ENCODE results near the gene CDC42BPA.

Gene CDC42BPA

DNA sequence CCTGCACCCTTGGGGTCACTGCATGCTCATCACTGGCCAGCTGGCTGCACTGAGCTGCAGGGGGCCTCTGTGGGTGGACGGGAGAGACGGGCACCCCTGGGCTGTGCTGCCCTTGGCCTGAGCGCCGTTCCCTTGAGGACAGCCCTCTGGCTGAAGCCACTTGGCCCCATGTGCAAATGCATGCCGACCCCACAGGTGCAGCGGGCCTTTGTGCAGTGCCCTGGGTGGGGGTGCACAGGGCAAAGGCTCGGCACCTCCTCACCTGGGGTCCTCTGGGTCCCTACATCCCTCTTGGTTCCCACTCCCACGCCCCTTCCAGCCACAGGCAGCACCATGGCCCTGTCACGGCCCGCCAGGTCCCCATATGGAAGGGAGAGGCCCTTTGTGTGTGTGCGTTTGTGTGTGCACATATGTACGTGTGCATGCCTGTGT lies 336.9 kb downstream of the CDC42BPA start:
- no peak for DNase-seq (ENCODE audit: low read depth, low spot score)

DNA sequence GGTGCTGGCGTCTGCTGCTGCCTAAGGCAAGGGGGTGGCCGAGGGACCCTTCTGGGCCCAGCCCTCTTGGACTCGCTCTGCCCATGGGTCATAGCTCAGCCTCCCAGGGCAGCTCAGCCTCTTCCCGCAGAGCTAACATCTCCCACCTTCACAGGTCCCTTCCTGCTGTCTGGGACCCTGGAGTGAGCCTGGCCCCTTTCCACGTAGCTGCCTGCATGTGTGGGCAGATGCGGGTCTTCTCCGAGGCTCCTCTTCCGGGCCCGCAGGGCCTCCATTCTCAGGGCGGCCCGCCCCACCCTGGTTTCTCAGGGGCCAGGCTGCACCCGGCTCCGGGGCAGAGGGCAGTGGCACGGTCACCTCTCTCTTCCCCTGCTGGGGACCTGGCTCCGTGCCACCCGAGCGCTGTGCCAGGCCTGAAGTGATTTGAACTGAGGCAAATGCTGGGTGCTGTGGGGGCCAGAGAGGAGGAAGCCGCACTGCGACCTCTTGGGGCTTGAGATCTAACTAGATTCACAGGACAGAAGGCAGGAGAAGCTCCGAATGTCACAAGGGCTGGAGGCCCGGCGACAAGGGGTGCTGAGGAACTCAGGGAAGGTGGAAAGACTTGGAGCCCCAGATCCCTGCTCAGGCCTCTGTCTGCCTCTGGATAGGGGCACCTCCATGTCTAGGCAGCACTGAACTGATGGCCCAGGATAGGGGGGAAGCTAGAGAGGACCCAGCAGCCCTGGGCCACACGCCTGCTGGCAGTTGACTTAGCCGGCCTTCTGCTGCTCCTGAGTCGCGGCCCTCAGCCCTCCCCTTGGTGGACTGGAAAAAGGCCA lies 337.5 kb downstream of the CDC42BPA start:
- no peak for DNase-seq (ENCODE audit: low read depth, low spot score)

DNA sequence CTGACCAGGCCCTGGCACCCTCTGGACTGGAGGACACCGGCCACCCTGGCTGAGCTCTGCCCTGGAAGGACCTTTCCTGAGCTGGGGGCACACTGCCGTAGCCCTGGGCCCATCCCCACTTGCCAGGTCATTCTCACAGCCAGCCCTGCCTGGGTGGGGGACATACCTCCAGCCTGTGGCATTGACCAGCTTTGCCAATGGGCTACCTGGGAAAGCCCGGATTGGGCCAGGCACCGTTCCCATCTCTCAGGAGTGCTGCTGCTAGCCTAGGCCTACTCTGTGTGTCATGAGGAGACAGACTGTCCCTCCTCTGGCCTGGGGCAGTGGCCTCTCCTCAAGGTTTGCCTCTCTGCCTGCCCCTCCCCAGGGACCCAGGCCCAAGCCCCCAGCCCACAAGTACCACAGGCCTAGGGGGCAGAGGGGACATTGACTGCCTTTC lies 338.2 kb downstream of the CDC42BPA start:
- no peak for DNase-seq (ENCODE audit: low read depth, low spot score)

DNA sequence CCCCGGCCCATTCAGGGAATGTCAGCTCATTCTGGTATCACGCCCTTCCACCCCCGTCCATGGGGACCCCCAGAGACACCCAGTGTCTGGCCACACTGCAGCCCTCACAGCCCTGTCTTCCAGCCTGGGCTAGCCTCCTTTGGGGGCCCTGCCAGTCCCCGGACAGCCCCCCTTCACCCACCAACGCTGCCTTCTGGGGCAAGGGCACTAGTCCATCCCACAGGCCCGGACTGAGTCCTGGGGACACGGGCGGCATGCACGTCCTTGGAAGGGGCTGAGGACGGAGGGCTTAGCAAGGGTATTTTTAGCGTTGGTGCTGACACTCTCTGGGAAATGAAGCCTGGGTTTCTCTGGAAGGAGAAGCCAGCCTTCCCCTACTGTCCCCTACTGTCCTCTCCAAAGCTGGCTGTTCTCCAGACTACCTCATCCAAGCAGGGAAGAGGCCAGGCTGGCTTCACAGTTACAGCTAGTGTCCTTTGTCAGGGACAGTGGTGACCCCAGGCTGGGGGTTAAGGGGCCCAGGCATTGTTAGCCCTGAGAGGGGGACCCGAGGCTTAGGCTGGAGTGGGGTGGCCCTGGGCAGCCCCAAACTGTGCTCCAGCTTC lies 338.7 kb downstream of the CDC42BPA start:
- no peak for DNase-seq (ENCODE audit: low read depth, low spot score)

DNA sequence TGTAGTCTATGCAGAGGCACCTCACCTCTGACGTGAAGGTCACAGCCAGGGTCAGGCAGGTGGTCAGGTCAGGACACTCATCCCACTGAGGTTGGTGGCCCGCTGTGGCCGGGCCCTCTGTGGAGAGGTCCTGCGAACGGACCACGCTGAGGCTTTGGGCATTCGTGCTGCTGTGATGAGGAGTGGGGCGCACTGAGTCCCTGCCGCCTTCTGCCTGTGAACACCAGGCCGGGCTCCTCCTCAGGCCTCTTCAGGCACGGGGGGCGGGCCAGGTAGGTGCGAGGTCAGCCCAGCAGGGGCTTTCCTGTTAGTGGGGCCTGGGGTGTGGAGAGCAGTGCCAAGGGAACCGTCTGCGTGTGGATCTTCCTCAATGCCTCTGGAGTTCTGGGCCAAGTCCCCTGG lies 339.2 kb downstream of the CDC42BPA start:
- no peak for DNase-seq (ENCODE audit: low read depth, low spot score)

DNA sequence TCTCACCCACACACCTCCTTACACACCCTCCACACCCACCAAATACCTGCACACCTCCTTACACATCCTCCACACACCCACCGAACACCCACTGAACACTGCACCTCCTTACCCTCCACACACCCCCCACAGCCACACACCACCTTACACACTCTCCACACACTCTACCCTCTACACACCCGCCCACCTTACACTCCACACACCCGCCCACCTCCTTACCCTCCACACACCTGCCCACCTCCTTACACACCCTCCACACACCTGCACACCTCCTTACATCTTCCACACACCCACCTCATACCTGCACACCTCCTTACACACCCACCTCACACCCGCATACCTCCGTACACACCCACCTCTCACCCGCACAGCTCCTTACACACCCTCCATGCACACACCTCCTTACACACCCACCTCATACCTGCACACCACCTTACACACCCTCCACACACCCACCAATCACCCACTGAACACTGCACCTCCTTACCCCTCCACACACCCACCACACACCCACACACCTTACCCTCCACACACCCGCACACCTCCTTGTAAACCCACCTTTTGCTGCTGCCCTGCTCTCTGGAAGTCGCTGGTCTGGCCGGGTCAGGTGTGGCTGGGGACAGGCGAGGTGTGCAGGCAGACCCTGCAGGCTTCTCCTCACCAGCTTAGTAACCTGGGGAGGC lies 339.7 kb downstream of the CDC42BPA start:
- no peak for DNase-seq (ENCODE audit: low read depth, low spot score)

DNA sequence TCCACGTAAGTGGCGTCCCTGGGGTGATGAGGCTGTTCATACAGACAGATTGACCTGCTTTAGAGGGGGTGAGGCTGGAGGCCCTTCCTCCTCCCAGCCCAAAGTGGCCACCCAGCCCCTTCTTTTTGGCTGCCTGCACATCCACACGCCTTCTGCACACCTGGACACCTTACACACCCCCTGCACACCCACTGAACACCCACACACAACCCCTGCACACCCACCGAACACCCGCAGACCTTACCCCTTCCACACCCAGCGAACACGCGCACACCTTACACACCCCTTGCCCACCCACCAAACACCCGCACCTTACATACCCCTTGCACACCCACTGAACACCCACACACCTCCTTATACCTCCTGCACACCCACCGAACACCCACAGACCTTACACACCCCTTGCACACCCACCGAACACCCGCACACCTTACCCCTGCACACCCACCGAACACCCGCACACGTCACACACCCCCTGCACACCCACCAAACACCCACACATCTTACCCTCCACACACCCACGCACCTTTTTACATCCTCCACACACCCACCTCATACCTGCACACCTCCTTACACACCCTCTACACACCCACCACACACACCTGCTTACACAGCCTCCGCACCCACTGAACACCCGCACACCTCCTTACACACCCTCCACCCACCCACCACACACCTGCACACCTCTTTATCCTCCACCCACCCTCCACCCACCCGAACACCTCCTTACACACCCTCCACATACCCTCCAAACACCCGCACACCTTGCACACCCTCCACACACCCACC lies 340.5 kb downstream of the CDC42BPA start:
- DNase-seq (ENCODE audit: low read depth, low spot score) = no peak

DNA sequence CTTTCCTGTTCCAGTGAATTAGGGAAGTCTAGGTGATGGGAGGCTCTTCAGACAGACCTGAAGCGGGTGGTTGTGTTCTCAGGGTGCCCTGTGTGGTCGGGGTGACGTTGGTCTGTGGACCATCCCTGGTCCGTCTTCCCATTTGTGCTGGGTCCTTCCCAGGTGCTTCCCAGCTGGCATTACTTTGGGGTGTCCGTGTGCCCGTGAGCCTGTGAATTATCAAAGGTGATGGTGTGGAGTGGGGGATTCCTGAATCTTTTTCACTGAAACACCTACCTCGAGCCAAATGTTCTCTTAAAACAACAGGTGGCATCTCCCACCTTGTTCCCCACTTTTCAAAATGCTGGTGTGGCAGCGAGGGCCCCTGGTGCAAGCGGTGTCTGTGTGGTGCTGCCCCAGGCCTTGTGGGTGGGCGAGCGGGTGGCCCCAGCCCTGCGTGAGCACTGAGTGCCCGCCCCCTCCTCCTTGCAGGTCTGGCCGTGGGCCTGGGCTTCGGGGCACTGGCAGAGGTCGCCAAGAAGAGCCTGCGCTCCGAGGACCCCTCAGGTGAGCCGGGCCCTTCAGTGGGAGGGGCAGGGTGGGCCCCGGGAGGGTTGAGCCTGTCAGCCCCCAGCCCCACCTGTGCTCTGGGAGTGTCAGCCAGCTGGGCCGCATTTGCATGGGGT lies 341.2 kb downstream of the CDC42BPA start:
- DNase-seq (ENCODE audit: low read depth, low spot score) = no peak

DNA sequence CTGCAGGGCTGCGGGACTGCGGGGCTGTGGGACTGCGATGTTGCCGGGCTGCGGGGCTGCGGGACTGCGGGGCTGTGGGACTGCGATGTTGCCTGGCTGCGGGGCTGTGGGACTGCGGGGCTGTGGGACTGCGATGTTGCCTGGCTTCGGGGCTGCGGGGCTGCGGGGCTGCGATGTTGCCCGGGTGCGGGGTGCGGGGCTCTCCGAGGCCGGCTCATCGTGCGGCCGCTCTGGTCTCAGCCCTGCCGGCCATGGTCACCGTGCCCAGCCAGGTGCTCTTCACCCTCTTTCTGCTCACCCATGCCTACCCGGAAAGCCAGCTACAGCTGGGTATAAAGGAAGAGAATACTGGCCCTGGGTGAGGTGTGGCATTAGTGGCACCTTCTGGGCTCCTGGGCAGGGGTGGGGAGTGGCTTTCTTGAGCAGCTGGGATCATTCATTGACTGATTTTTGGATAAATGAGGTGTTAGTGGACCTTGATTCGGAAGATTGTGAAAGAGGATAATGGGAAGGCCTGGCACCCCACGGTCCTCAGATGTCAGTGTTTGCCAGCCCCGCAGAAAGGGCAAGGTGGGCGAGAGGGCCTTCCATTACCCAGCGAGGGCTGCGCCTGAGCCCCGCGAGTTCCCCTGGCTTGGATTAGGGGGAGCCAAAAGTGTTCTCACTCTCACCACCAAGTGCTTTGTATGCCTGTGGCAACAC lies 341.9 kb downstream of the CDC42BPA start:
- DNase-seq (ENCODE audit: low read depth, low spot score) = no peak

DNA sequence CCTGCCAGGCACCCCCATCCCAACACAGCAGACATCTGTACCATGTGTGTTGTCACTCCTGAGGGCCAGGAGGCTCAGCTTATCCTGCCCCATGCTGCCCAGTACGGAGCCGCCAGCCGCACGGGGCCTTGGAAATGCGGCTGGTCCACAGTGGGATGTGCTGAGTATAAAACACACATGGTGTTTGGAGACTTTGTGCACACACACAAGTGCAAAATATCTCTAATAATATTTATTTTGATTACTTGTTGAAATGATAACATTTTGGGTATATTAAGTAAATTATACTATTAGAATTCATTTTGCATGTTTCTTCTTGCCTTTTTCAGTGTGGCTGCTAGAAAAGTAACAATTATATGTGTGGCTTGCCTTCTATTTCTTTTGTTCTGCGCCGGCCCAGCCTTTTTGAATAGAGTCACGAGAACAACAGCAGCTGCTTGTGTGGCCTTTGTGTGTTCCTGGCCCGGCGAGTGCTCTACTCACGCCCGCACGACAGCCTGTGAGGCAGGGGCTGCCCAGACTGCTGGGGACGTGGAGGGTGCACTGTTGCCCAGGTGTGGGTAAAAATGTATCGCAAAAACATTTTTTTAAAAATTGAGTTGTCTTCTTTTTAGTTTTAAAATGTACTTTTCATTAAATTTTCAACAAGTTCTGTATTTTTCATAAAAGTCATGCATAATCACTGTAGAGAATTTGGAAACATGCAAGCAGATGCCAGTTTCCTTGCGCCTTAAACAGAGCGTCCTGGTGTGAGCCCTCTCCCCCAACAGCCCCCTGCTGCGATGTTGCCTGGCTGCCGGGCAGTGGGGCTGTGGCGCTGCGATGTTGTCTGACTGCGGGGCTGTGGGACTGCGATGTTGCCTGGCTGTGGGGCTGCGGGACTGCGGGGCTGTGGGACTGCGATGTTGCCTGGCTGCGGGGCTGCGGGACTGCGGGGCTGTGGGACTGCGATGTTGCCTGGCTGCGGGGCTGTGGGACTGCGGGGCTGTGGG lies 342.7 kb downstream of the CDC42BPA start:
- no peak for DNase-seq (ENCODE audit: low read depth, low spot score)

DNA sequence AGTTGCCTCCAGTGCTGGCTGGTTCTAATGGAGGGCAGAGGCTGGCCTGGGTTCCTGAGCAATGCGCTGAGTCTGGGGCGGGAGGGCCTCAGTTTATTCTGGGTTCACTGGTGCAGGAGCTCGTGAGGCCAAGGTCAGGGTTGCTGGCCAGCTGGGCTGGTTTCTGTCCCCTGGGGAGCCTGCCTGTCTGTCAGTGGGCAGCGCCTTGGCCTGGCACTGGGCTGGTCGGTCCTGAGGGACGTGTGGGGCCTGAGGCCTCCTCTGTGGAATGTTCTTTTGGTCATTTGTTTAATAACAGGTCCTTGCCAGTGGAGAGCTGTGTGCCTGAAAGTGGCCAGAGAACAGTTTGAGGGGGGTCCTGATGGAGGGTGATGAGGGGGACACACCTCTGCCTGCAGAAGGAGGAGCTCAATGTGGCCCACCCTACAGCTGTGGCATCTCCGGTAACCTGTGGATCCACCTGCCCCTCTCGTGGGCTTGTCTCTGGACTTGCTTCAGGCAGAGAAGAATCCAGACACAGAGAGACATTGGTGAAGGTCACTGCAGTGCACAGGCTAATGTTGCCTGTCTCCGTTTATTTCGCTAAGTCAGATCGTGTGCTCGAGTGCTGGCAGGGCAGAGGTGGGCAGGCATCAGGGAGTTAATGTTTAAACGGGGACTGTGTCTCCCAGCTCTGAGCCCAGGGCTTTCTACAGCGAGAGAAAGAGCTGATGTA lies 343.6 kb downstream of the CDC42BPA start:
- no peak for DNase-seq (ENCODE audit: low read depth, low spot score)

DNA sequence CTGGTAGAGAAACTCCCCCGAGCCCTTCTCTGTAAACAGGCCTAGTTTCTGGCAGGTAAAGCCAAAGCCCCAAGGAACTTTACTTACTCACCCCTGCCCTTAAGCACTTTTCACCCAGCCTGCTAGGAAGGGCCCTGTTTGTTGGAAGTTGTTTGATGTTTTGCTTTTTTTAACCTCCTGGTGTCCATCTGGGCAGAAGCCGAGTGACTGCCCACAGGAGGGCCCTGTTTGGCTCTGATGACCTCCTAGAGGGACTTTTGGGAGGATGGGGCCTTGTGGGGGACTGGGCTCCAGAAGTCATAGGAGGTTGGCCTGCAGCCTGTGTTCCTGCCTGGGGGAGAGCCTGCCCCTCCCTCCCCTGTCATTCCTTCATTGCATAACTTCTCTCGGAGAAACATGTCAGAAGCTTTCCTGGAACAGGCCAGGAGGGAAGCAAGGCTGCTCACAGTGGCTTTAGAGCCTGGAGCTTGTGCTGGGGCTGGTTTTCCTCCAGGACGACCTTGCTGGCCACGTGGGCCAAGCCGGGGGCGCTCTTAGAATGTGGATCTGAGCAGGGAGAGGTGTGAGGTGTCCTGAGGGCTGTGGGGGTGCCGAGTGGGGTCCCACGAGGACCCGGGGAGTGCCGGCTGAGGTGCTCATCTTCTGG lies 344.3 kb downstream of the CDC42BPA start:
- no peak for DNase-seq (ENCODE audit: low read depth, low spot score)

DNA sequence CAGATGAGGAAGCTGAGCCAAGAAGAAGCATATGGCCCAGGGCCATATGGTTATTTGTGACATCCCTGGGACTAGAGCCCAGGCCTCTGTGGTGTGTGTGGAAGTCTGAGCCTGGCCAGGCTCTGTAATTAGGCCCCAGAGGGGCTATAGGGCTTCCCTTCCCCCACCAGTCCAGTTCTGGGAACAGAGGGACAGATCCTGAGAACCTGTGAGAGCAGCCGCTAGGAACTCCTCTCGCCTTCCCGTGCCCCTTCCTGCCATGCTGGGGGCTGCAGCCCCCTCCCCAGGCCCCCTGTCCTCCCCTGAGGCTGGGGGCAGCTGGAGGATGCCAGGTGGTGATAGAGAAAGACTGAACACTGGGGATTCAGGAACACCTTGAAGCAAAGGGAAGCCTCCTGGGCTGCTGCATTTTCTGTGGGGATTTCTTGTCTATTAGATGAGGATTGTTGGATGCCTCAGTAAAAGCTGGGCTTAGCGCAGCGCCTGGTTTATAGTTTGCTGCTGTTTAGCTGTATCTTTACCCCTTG lies 344.9 kb downstream of the CDC42BPA start:
- DNase-seq (ENCODE audit: low read depth, low spot score) = no peak

DNA sequence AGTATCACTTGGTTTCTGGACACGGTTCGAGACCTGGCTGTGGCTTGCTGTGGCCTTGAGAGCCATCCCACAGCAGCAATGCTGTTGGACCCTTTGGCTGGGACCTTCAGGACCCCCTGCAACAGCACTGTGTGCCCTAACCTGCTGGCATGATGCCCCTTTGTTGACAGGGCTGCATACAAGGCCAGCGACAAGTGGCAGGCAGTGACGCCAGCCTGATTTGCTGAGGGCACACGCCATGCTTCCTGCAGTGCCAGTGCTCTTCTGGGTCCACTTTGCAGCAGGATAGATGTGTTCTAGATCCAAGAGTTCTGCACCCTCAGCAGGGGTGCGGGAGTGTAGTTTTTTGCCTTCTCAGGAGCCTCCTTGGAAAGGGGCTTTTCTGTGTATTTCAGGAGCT lies 345.4 kb downstream of the CDC42BPA start:
- no peak for DNase-seq (ENCODE audit: low read depth, low spot score)

DNA sequence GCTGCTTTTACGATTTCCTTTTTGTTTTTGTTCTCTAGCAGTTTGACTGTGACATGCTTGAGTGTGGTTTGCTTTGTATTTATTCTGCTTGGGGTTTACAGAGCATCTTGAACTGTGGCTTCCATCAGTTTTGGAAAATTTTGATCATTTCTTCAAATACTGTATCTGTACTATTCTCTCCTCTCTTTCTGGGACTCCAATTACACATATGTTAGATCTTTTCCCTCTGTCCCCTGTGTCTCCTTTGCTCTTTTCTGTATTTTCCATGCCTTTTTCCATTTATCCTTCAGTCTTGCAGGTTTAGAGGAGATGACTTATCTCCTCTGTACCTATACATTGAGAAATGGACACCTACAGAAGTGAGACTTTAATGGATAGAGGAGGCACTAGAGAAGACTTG lies 346.5 kb downstream of the CDC42BPA start:
- no peak for DNase-seq (ENCODE audit: low read depth, low spot score)

DNA sequence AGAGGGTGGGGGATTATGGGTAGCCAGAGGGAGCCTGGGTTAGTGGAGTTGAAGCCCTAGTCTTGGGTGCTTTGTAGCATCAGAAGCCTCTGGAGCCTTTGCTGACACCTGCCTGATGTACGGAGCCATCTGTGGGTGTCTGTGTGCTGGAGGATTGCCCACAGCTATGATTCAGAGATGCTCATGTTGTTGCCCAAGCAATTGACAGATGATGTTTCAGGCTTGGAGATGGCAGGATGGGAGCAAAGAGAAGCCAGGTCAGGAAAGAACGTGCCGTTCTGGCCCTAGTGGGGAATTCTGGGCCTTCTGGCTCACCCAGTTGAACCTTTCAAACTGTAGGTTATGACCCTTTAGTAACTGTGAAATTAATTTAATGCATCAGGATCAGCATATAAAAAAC lies 350.6 kb downstream of the CDC42BPA start:
- no peak for DNase-seq (ENCODE audit: low read depth, low spot score)

DNA sequence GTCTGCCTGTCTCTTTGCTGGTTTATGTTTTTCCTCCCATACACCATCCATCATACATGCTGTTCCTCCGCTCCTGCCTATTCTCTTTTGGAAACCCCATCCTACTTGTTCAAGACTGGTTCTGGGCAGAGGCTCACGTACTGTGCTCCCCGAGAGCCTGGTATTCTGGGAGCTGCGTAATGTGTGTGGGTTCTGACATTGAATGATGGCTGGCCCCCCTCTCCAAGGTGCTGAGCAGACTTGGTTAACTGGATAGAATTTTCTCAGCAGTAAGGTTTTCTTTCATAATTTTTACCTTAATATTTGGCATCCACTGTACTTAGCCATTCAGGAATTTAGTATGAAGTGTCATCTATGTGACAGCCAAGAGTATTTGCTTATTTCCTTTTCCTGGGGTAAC lies 351.6 kb downstream of the CDC42BPA start:
- no peak for DNase-seq (ENCODE audit: low read depth, low spot score)

Measured in activated CD4-positive, CD25-positive, alpha-beta regulatory T cell treated with anti-CD3 and anti-CD28 coated beads, Interleukin-2, amount 50 U/mL, for 16 hours (primary cell).